HG02870 (cell line): ENCODE data around the gene ADRB2.
"Not testable (repeated sequence)": the region's sequence is repeated elsewhere in the genome, so short reads cannot be mapped to it uniquely, and the experiment has no call there.

ENCODE experiments used
- ATAC-seq: cut with Tn5 transposase; IDR thresholded peaks from one replicate; pipeline ENCODE4 v1.9.1; 2021; ENCODE audit warnings: mild to moderate bottlenecking, moderate library complexity; ENCODE audit not compliant: unreplicated experiment

Gene ADRB2

GRCh38 chr5:148826053-148826738, at the start of gene ADRB2:
Gene ADRB2 (plus strand): TSS chr5:148826611. CDS start chr5:148826832, 221 bp downstream.
- ATAC-seq, result peak; percentile 99

DNA sequence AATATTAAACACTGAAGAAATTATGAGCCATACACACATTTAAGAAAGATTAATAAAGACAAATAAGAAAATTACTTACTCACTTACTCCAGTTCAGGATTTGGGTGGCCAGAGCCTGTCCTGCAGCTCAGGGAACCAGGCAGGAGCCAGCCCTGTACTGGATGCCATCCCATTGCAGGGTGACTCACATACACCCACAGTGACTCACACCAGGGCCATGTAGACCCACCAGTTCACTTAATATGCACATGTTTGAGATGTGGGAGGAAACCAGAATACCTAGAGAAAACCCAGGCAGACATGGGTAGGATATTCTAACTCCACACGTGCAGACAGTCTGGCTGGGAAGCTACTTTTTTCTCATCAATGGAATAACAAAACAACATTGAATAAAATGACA, 49.6 kb upstream of the ADRB2 start:
- ATAC-seq, result no peak

DNA sequence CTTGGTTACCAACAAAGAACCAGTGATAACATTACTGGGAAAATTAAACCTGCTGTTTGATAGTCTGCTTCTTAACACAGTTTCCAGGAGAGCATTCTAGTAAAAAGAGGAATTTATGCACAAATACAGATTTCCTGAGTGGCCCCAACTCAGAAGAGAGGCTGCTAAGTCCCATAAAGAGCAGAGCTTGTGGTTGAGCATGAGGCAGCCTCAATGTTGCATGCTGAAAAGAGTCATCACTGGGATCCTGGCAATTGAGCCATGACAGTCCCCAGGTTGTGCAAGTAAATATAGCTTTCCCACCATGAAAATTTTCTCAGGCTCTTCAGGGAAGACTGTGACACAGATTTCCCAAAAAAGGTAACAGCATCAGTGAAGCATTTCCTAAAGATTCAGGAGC, 47.5 kb upstream of the ADRB2 start:
- no peak for ATAC-seq

DNA sequence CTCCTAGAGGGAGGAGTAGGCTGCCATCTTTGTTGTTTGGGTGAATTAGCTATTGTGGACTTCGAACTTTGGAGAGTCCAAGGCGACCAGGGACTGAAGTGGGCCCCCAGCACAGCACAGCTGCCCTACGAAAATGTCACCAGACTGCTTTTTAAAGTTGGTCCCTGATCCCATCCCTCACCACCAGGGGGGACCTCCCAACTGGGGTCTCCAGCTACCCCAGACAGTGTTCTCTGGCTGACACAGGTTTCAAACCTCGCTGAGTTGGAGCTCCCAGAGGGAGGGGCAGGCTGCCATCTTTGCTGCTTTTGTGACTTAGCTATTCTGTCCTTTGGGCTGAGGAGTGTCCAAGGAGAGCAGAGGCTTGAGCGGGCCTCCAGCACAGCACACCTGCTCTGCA, 45.7 kb upstream of the ADRB2 start:
- ATAC-seq, result no peak

- ATAC-seq, result no peak
These were observed 44.6 kb upstream of the ADRB2 start for GRCh38 chr5:148781766-148782165.

GRCh38 chr5:148785223-148785622, 41.2 kb upstream of the ADRB2 start:
- ATAC-seq, result no peak

DNA sequence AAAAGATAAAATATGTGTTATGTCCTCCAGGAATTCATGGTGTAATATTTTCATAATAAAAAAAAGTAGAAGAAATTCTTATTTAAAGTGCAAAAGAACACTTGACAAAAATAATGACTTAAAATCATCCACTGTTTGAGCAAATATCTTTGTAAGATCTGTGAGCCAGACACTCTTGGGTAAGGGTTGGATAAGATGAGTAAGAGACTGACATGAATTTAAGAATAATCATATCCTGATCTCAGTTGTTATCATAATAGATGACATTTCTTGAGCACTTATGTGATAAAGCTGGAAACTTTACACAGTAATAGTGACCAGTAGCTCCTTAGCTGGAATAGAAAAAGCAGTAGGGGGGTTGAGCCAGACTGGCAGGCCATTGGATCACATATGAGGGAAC, 40.0 kb upstream of the ADRB2 start:
- no peak for ATAC-seq

- no peak for ATAC-seq
These were observed 37.8 kb upstream of the ADRB2 start for GRCh38 chr5:148788636-148789035.

DNA sequence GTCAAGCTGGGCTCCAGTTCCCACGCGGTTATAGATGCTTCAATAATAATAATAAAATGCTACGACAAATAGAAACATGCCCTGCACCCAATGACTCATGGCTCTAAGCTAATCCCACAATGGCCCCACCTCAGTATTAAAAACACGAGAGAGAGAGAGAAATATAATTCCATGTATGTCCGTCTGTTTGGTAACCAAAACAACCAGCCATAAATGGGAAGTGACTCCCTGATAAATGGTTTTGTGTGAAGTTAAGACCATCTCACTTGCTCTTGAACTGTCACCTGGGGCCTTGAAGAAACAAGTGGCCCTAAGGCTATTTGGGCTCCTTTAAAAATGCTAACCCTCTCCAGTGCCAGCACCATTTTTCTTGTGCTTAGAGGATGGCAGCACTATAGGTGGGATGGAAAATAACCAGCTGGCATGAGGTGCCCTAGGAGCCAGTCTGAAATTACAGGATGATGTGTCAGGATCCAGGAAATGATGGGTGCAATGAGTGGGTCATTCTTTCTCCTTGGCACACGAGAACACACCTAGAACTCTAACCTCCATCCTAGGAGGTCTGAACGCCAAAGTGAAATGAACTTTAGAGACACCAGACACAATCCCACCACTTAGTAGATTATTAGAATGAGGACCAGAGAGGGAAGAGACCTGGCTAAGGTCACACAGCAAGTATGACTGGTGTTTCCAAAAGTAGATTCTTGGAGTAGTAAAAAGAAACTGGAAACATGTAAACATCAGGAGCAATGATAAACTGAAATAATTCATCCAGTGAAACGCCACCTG, 35.7 kb upstream of the ADRB2 start:
- ATAC-seq, result peak; percentile 22

- ATAC-seq, result peak; percentile 99
These were observed 35.1 kb upstream of the ADRB2 start for GRCh38 chr5:148791334-148791667.

GRCh38 chr5:148791696-148792095, 34.7 kb upstream of the ADRB2 start:
- no peak for ATAC-seq

GRCh38 chr5:148792744-148793143, 33.7 kb upstream of the ADRB2 start:
- ATAC-seq, result no peak

GRCh38 chr5:148793261-148793660, 33.1 kb upstream of the ADRB2 start:
- no peak for ATAC-seq

- ATAC-seq, result no peak
These were observed 32.1 kb upstream of the ADRB2 start for GRCh38 chr5:148794275-148794674.

- ATAC-seq, result peak; percentile 20
These were observed 31.5 kb upstream of the ADRB2 start for GRCh38 chr5:148794729-148795561.

GRCh38 chr5:148796936-148797335, 29.5 kb upstream of the ADRB2 start:
- ATAC-seq, result no peak

GRCh38 chr5:148798786-148799185, 27.6 kb upstream of the ADRB2 start:
- ATAC-seq, result no peak

GRCh38 chr5:148799737-148800527, 26.5 kb upstream of the ADRB2 start:
- ATAC-seq, result no peak

DNA sequence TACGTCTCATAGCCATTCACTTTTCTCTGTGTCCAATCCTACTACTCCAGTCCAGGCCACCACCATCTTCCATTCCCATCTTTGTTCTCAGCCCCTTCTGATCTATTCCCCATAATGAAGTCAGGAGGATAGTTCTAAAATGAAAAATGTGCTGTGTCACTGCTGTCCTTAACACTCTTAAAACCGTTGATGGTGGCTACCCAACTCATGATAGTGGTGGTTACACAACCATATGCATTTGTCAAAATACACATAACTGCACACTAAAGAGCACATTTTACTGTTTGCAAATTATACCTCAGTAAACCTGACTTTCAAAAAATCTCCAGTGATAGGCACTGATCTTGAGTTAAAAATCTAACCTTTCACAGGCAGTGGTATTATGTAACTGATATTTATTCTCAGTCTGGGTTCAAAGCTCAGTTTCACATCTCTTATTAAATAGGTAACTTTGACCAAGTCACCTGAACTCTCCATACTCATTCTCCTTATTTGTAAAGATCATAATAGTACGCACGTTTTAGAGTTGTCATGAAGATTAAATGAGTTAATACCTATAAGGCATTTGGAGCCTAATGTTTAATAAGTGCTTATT, 24.6 kb upstream of the ADRB2 start:
- no peak for ATAC-seq

DNA sequence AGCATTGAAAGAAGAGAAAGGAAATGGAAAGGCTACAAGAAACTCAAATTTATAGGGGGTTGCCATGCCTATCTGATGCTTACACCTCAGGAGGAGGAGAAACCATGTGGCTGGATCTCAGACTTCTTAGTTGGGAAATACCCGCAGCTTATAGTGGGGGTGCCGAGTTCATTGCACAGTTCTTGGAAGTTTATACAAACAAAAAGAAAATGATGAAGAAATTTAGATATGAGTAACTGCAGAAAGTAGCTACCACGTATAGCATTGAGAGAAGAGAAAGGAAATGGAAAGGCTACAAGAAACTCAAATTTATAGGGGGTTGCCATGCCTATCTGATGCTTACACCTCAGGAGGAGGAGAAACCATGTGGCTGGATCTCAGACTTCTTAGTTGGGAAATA, 23.0 kb upstream of the ADRB2 start:
- ATAC-seq, result not testable (repeated sequence)
